NOMO-1 treated with dmso at 0.1 percent for 144 hours (cell line): ENCODE data around the gene TRMT44.
"Not testable (repeated sequence)": the region's sequence is repeated elsewhere in the genome, so short reads cannot be mapped to it uniquely, and the experiment has no call there.

Experiments
- DNase-seq: peaks from one replicate; lab custom pipeline; 2025; ENCODE audit not compliant: unreplicated experiment; lab: John Stamatoyannopoulos, UW

TRMT44 gene

GRCh38 chr4:8486643-8487042, 46.1 kb downstream of the TRMT44 start:
- not testable (repeated sequence) for DNase-seq

GRCh38 chr4:8488791-8489369, 48.3 kb downstream of the TRMT44 start:
- DNase-seq, result no peak

DNA sequence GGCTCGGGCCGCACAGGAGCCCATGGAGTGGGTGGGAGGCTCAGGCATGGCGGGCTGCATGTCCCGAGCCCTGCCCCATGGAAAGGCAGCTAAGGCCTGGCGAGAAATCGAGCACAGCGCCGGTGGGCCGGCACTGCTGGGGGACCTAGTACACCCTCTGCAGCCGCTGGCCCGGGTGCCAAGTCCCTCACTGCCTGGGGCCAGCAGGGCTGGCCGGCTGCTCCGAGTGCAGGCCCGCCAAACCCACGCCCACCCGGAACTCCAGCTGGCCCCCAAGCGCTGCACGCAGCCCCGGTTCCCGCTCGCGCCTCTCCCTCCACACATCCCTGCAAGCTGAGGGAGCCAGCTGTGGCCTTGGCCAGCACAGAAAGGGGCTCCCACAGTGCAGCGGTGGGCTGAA, 50.9 kb downstream of the TRMT44 start:
- DNase-seq, result not testable (repeated sequence)

DNA sequence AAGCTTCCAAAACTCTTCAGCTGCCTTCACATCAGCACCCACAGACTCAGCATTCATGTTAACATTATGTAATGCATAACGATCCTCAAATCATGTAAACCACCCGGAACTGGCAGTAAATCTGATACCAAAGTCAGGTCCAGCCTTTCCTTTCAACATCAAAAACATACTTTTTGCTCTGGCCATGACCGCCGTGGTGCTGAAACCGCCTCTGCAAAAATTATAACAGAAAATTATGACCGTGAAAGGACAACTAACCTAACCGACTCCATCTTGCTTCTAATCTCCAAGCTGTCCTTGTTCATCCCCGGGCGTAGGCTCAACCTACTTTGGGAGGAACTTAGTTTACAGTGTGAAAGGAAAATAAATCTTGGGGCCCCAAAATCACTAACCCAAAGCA, 51.6 kb downstream of the TRMT44 start:
- DNase-seq, result no peak

GRCh38 chr4:8493484-8493883, 52.9 kb downstream of the TRMT44 start:
- DNase-seq, result no peak

- DNase-seq, result no peak
Measured at GRCh38 chr4:8494218-8494617, 53.6 kb downstream of the TRMT44 start.

- DNase-seq, result no peak
Measured at GRCh38 chr4:8494983-8495548, 54.5 kb downstream of the TRMT44 start.

DNA sequence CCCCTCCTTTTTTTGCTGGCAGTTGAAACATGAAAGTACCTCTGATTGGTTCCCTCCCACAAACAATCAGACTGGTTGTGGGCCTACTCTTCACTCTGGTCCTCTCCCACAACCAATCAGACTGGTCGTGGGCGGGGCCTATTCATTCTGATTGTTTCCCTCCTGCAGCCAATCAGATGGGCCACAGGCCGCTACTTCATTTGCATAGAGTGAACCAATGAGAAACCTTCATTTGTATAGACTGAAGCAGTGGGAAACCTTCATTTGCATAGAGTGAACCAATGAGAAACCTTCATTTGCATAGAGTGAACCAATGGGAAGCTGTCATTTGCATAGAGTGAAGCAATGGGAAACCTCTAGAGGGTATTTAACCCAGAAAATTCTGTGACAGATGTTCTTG, 55.2 kb downstream of the TRMT44 start:
- DNase-seq, result no peak

DNA sequence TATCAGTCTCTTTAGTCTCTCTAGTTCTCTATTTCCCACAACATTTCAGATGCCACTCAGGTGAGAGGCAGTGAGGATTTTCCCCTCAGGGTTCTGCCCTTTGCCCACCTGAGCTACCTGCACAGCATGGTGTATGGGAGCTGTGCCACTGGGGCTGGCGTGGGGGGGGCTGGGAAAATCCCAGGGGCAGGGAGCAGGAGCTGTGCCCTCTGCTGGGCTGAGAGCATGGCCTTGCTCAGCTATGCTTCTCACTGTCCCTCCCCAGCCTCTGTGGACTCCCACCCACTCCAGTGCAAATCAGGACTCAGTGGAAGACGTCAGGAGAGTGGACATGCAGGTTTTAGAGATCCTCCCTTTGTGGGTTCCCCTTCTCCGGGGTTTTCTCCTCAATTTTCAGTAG, 57.2 kb downstream of the TRMT44 start:
- DNase-seq, result no peak

DNA sequence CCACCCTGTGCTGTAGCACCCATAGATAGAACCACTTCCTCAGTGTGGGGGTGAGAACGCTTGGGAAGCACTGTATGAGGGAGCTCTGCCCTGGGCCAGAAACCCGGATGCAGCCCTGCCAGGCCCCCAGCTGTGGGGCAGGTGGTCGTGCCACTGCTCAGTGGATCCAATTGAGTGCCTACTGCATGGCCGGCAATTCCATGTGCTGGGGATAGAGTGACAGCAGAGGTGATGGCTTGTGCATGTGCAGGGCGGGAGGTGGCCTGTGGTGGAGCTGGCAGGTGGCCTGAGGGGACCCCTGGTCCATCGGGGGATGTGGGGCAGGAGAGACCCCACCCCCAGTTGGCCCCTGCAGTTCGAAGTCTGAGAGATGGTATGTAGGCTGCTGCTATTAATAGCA, 60.4 kb downstream of the TRMT44 start:
- no peak for DNase-seq

- no peak for DNase-seq
Measured at GRCh38 chr4:8501781-8502180, 61.2 kb downstream of the TRMT44 start.

GRCh38 chr4:8502371-8502770, 61.8 kb downstream of the TRMT44 start:
- DNase-seq, result no peak

- no peak for DNase-seq
Measured at GRCh38 chr4:8502836-8503585, 62.4 kb downstream of the TRMT44 start.

DNA sequence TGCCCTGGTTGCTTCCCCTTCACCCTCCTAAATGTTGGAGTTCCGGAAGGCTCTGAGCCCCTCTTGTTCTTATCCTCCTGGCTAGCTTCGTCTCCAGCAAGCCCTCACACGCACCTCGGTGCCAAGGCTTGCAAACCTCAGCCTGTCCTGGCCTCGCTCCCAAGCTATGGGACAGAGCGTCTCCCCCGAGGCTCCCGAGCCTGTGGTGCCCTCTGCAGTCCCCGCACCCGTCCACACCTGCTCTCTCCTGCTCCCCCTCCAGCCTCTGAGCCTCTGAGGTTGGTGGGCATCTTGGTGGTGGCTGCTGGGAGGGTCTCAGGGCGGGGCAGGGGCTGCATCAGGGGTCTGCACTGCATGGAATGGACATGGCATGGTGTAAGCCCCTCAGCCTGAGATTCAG, 63.2 kb downstream of the TRMT44 start:
- DNase-seq, result no peak

- DNase-seq, result no peak
Measured at GRCh38 chr4:8504279-8505007, 63.9 kb downstream of the TRMT44 start.

GRCh38 chr4:8505229-8505628, 64.7 kb downstream of the TRMT44 start:
- no peak for DNase-seq

DNA sequence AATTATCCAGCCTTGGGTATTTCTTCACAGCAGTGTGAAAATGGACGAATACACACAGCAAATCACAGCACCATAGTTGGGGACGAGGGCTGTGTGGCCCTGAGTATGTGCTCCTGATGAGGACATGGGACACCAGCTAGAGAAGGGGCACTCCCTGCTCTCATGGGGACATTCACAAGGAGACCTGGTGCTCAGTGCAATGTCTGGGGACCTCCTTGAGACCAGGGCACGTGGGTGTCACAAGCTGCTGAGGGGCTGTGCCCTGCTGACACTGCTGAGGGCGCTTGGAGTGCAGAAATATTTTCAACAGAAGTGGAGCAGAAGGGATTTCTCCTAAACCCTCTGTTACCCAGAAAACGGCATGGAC, 65.4 kb downstream of the TRMT44 start:
- no peak for DNase-seq

DNA sequence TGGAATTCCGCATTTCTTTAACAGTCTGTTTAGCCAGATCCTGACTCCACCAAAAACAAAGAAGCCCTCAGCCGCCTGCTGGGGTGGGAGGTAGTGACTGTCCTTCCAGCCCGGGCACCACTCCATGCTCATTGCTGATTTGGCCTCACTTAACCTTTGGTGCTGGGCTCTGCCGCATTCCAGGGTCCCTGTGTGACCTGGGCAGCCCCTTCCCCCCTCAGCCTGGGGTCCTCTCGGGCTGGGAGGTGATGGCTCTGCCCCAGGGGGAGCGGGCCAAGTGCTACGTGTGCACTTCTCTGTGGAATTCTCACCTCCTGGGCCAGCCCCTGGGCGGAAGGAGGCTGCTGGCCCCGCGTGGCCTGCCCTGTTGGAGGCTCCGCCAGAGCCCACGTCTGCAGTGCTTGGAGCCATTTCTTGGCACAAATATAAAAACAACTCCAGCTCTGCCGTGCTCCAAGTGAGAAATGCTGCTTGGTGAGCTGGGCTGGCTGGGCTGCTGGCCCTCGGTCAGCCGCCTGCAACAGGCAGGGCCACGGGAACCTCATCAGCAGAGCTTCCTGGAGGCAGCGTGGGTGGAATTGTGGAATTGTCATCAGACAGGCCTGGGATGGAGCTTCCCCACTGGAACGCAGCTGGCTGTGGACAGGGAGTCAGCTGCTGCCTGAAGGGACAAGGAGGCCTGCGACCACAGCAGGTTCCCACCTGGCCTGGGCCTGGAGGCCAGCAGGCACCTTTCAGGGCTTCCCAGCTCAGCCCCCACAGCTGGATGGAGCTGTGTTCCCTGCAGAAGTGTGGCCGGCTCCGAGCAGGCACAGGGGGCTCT, 66.0 kb downstream of the TRMT44 start:
- no peak for DNase-seq

DNA sequence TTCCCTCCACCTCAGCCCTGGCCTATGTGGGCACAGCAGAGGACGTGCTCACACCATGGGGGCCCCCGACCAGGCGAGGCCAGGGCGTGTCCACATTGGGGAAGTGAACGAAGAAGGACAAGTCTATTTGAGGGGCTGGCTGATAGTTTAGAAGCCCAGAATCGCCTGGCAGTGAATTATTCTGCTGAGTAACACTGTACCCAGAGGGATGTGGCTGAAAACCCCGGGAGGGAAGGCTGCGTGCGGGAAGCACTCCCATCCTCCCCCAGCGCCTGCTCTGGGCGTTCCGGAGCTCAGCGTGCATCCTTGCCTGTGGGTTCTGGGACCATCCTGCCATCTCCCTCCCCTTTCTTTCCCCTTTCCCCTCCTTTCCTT, 66.6 kb downstream of the TRMT44 start:
- DNase-seq, result no peak

GRCh38 chr4:8507624-8508023, 67.0 kb downstream of the TRMT44 start:
- no peak for DNase-seq

- DNase-seq, result no peak
Measured at GRCh38 chr4:8508266-8508665, 67.7 kb downstream of the TRMT44 start.
